Activated CD4-positive, CD25-positive, alpha-beta regulatory T cell (primary cell): ENCODE data around the gene SIX3.
A peak's percentile ranks its signal among the peaks of the same experiment; 100 is the strongest.

Source experiments
- DNase-seq, 4 experiments: peaks; one replicate each; lab custom pipeline; 2025; lab: John Stamatoyannopoulos, UW

SIX3 gene

DNA sequence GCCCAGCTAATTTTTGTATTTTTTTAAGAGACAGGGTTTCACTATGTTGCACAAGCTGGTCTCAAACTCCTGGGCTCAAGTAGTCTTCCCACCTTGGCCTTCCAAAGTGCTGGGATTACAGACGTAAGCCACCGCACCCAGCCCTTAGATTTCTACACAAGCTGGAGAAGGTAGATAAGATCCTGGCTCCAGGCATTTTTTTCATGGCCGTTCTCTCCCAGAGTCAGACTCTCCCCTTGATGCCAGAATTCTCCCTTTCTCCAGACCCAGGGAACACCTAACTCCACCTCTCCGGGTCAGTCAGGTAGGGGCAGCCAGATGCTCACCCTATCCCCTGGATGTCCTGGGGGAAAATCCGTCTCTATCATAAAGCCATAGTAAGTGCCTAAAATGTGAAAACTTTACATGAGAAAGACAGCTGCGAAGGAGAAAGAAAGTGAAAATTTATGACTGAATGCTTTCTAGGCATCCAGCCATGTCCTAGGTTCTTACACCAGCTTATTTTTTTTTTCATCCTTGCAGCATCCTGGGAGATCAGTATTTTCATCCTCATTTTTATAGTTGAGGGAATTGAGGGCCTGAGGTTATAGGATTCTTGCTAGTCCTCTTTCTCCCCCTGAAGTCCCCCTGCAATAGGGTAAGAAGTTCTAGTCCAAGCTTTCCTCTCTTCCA, 16.3 kb downstream of the SIX3 start:
- no peak for DNase-seq

DNA sequence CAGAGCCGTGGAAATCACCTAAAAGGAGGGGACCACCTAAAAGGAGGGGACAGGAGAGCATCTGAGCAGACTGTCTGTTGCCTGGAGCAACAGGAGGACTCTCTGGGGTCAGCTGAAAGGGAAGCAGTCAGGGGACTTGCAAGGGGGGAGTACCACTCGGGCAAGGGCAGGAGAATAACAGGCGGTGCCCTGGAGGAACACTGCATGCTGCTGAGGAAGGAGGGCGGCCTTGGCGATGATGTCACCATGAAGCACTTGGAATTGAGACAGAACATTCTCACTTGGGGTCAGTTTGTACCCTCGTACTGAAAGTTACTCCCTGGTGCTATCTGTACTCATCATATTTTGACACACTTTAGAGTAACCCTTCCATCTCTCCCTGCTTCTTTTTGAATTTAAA, 18.4 kb downstream of the SIX3 start:
- no peak for DNase-seq

DNA sequence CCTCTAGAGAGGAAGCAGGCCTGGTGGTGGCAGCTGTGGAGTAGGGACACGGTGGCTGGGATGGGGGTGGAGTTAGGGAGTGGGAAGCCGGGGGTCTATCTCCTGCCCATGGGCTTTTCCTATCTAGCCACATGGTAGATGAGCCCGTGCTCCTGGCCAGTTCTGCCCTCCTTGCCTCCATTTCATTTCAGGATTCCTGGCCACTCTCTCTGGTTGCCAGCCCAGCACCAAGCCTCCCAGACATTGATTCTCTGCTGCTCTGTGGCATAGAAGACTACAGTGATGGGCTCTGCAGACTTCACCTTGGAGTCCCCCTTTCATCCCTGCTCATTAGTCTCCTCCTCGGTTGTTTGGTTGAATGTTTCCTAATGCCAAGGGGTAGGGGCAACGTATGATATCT, 19.4 kb downstream of the SIX3 start:
- no peak for DNase-seq

DNA sequence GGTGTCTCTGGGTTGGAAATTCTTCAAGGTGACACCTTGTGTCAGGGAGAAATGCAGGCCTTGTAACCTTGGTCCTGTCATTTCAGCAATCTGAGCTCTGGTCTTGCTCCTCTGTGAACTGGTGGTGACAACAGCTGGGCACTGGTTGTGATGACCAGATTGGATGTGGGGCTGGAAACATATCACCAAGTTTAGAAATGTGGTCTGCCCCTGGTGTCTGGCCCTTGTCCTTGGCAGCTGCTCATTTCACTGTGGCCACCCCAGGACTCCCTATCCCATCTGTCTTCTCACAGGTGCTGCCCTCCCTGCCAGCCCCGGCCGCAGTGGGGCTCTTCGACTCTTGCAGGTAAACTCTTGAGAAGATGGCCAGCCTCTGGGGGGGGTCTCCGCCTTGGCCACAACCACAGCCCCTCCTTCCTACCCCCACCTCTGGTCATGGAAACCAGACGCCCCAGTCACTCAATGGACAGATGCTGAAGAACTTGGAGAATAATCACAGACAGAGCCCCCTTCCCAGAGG, 20.7 kb downstream of the SIX3 start:
- no peak for DNase-seq

DNA sequence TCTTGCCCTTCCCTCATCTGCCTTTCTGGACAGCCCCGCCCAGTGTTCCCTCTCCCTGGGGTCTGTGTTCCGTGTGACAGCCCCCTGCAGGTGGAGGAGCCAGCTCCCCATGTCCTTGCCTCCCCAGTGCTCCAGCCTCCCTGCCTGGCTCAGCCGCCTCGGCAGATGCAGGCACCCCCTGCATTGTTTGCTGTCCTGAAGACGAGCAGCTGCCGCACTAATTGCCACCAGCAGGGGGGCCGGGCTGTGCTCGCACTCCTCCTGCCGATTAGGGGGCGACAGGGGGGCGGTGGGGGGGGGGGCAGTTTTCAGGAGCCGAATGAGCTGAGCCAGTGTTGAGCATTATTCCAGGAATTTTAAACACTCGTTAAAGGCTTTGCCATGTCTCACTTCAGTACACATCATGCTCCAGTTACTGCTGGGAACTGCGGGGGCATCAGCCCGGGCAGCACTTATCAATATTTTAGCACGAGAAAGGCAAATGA, 23.3 kb downstream of the SIX3 start:
- DNase-seq = no peak

DNA sequence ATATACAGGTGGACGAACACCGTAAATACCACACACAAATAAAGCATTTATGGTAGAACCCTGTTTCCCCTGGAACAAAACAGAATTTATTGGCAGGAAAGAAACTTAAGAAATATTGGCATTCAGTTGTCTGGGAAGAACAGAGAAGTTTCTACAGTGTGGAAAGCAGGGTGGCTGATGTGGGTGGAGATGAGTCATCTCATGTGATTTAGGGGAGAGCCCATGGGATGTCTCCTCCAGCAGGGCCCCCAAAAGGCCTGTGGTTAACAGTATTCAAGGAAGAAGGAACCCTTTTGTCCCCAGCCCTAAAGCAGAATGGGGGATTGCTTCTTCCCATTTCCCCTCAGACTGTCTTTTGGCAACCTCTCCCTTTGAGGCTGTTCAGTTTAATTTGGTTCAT, 24.2 kb downstream of the SIX3 start:
- no peak for DNase-seq

DNA sequence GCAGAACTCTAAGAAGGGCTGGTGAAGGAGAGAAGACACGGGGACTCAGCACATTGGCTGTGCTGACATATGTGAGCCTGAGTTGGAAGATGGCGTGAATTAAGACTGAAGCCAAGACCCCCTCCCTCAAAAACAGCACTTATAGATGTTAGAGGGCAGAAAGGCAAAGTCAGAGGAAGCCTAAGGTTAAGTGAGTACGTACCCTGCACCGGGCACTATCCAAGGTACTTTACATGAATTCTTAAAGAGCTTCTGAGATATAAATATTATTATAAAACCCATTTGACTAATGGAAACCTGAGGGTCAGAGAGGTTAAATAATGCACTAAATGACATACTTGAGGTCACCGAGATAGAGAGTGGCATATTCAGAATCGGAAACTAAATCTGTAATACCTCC, 25.6 kb downstream of the SIX3 start:
- DNase-seq = no peak

DNA sequence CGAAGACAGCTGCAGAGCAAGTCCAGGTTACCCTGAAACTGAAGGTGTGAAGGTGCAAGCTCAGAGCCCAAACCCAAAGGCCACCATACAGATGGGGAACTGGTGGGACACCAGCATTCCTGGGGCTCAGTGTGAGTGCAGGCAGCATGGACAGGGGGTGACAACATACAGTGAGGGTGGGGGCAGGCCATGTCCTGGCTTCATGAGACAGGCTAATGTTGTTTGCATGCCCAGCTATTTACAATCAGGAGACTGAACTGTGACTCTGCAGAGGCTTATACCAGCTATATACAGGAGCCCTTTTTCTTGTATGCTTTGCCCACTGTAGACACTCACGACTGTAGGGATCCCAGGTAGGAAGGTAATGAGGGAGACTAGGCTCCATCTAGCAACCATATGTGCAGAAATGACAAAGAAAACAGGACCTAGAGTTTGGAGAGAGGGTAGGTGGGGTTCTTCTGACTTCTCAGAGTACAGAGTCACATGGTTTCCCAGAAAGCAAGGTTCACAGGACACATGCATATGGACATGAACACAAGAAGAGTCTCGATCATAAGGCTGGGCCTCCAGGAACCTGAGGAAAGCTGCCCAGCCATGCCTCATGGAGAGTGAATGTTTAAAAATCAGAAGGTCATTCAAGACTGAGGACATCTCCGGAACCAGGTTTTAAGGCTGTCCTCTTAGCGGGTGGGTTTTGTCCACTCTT, 26.4 kb downstream of the SIX3 start:
- no peak for DNase-seq

DNA sequence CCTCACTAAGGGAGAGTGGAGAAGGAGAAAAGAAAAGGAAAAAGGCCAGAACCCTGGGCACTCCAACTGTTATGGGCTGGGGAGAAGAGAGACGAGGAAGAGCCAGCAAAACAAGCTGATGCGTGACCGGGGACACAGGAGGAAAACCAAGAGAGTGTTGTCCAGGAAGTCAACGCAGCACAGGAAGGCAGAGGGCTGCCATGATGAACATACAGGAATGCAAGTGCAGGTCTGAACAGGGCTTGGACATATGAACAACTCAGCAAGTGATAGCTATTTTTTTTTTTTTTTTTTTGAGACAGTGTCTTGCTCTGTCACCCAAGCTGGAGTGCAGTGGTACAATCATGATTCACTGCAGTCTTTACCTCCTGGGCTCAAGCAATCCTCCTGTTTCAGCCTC, 28.4 kb downstream of the SIX3 start:
- no peak for DNase-seq

DNA sequence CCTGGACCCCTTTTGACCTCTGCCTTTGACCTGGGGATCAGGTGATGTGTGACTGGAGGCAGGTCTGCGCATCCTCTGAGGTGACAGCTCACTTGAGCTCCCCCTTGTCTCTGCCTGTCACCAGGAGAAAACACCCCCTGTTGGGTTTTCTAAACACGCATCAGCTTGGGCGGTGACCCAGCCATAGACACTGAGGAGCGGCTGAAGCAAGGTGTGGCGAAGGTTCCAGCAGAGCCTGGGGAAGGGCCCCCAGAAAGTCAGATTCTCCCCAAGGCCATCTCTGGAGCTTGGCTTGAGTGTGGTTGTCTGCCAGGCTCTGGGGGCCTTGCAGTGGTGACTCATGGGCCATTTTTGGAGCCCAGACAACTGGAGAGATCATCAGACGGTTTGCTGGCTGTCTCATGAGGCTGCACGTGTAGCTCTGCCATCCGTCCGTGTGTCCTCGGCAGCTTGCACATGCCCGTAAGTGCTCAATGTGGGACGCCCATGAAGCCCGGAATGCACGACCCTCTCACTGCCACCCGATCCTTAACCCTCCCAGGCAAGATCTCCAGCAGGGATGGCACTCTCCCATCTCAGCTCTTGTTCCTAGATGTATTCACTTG, 29.4 kb downstream of the SIX3 start:
- no peak for DNase-seq

DNA sequence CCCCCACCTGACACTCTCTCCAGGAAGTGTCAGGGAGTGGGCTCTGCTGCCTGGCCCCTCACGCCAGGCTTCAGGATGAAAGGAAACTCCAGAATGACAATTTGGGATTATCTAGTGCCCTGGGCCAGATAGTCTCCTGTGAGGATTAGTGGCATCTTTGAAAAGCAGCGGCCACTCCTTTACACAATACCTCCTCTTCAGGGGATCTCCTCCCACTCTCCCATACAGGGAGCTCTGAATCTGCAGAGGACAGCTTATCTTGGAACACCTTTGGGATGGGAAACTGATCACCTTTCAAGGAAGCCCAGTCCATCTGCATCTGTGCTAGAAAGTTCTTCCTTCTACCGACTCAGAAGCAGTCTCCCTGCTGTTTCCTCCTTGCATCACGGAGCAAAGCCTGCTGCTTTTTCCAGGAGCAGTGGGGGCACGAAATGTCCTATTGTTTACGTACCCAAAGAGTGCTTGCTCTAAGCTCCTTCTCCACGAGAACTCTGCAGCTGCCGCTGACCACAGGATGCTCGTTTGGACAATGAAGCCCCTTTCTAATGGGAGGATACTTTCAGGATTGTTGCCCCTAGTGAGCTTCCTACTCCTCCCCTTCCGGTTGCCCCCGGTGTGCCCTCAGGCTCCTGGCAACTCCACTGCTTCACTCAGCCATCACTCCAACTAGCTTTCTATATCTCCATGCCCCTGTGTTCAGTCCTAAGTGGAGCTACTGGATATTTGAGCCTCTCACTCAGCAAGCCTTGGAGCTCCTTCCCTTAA, 31.5 kb downstream of the SIX3 start:
- no peak for DNase-seq

DNA sequence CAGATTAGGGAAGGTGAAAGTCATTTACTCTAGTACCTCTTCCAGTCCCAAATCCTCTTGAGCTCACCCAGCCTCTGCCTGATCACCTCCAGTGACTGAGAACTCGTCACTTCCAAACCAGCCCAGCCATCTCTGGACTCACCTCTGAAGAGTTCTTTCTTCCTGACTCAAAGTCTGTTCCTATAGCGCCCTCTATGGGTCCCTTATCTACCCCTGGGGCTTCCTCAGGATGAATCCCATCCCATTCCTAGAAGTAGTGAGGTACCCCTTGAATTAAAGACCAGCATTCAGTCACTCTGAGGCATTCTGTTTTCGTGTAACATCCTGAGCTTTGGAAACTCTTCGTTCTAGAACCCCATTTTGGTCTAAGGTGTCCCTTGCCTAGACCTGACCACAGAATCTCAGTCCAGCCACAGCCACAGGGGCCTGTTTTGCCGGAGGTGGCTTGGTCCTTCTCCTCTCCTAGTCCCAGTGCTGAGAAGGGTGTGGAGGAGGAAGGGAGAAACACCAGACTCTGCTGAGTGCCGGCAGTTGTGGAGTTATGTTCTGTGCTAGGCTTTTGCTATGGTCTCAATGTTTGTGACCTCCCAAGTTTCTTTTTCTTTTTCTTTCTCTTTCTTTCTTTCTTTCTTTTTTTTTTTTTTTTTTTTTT, 32.7 kb downstream of the SIX3 start:
- DNase-seq = no peak

DNA sequence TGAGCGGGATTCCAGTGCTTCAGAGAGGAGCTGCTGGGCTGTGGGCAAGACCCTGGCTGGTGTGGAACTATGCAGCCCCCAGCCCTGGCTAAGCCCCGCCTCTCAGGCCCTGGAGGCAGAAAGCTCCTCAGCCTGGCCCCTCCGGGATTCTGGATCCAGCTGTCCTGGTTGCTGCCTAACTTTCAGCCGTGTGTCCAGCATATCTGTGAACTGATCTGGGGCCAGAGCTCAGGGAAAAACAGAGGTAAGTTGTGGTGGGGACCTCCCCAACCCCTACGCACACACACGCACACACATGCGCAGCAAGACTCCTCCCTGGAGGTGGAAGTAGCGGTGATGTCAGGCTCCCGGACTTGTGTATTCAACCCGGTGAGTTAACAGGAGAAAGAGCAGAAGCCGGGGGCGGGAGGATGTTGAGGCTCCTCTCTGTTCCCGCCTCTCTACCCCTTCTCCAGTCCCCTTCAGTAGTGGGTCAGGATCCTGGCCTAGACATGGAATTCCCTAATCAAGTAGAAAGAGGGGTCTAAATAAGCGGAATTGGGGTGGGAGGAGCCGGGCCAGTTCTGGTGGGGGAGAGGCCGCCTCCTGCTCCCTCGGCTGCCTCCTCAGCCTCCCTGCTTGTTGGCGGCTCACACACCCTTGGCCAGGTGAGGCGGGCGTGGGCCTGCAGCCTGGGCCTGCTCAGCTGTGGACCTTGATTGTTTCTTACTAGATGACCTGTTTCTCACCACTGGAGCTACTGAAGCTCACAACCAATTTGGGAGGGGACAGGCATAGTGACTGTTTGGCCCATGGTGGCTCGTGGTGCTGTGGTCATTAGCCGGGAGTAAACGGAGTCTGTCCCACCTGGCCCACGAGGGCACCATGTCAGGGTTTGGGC, 34.3 kb downstream of the SIX3 start:
- no peak for DNase-seq

DNA sequence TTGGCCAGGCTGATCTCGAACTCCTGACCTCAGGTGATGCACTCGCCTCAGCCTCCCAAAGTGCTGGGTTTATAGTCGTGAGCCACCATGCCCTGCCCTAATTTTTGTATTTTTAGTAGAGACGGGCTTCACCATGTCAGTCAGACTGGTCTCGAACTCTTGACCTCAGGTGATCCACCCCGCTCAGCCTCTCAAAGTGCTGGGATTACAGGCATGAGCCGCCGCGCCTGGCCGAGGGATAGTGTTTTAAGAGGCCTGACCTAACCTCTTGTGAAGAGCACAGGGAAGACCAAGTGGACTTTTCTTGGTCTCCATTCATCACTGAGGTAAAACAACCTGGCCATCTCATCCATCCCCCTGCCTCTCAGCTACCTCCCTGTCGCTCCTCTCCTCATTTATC, 38.1 kb downstream of the SIX3 start:
- DNase-seq = no peak

DNA sequence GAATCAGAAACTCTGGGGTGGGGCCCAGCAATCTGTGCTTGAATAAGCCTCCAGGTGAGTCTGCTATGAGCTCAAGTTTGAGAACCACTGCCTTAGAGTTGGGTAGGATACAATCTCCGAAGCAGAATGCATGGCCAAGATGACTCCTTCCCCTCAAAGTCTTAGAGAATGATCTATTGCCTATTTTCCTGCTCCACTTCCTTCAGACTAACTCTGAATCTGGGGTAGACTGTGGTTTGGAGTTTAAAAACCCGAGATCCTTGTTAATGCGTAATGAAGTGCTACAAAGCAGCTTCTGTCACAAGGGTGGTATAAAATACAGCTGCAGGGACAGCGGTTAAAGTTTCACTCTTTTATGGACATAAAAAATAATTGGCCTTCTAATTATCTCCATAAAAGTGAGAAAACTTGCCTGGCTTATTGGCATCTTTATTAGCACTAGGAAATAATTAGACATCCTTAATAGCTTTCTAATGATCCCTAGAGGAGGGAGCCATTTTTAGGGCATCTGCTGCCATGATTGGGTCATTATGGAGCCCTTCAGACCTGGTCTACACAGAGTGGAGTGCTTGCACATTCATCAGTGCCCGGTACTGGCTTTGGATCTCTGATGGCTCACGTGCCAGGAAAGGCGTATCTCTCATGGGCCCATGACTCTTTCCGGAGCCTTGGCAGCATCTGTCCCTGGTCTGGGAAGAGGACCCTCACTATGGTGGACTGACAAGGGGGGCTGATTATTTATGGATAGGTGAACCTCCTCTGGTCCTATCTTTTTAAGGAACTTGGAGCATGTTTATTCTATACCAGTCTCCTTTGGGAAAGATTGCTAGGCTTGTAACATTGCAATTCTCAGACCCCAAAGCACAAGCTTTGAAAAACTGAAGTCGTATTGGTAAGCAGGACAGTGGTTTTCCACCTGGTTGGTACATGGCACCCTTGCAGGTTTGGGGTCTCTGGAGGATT, 39.5 kb downstream of the SIX3 start:
- no peak for DNase-seq

DNA sequence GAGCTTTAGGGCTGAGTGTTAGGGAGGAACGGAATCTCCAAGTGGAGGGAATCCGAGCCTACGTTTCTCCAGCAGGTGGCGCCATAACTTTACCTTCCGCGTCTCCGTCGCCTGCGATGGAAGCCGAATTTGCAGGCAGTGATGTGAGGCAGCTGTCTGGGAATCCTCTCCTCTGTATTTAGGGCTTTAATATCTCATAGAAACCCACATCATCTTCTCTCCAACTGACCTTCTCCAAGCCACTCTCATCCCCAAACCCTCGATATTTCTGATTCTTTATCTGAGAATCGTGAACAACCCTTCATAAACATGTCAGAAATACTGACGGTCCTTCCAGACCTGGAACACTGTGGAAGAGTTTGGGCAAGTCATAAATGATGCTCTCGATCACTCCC, 40.2 kb downstream of the SIX3 start:
- peak; percentile 25 to 59 (median 44) for DNase-seq

DNA sequence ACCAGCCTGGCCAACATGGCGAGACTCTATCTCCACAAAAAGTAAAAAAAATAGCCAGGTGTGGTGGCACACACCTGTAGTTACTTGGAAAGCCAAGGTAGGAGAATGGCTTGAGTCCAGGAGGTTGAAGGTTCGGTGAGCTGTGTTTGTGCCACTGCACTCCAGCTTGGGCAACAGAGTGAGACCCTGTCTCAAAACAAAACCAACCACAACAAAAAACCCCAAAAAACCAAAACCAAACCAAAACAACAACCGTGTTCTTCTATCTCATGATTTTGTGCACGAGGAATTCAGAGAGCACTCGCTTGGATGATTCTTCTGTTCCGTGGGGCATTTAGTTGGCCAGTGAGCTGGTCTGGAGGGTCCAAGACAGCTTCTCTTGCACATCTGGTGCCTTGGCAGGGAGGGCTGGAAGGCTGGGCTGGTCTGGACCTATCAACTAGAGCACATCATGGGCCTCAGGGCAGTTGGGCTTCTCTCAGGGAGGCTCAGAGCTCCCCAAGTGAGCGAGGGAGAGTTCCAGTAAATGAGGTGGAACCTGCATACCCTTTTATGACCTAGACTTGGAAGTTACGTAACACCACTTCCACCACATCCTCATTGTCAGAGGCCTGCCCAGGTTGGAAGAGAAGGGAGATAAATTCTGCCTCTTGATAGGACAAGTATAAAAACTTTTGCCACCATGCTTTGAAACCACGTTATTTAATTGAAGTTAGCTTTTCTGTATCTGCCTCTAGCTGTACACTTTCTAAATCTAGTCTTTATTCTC, 42.5 kb downstream of the SIX3 start:
- DNase-seq = no peak

DNA sequence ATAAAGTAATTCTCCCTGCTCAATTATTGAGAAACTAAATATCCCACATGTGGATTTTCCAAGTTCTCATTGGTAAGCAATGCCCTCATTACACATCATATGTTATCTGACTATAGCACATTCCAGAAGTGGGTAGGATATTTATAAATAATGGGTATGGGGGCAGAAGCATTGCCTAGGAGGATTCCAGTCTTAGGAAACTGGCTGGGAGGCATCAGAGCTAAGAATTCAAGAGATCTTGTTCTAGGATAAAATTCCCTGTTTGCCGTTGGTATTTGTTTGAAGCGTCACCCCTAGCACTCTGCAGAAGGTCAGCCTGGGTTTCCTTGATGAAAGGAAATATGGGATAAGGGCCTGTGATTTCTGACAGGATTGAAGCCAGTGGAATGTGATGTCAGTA, 47.7 kb downstream of the SIX3 start:
- DNase-seq = no peak

DNA sequence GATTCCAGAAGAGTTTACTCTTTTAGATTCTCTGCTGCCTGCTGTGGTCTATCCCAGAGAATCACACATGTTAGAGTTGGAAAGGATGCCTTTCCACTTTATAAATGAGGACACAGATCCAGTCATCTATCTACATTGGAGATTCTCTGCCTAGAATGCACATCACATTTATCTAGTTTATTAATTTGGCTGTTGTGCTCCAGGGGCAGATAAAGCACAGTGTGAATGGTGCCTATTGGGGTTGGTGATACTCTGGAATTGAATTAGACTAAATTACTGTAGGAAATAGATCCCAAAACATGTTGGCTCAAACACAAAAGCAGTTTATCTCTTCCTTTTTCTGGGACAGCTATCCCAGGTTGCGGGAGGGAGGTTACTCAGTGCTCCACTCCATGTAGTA, 52.9 kb downstream of the SIX3 start:
- DNase-seq = no peak
